Lower leg skin (tissue), 4 donors: ENCODE results near the gene LRP1. TPM values are rescaled to one million over a fixed set of nuclear protein-coding genes. Genes with fewer than 3 reads are reported as not detected.
"Not testable (repeated sequence)": the region's sequence is repeated elsewhere in the genome, so short reads cannot be mapped to it uniquely, and the experiment has no call there.

ENCODE experiments used
- DNase-seq, 2 donors: peaks; one replicate each; pipeline ENCODE4 v3.0.0-alpha.2; 2019; ENCODE audit warnings: low spot score in 2 of 2
- H3K4me3 ChIP-seq: fragments of 200-600 bp; sonication (generic); 2 replicates; pipeline ENCODE4 v1.5.1; 2017; ENCODE audit warnings: mild to moderate bottlenecking, low read depth; ENCODE audit not compliant: poor library complexity, severe bottlenecking
- CTCF ChIP-seq, 3 donors: fragments of 450-650 bp; IDR thresholded peaks; one replicate each; pipeline ENCODE4 v1.5.1; 2016; ENCODE audit warnings: antibody characterized with exemption in 3 of 3, mild to moderate bottlenecking in 3 of 3, moderate library complexity in 2 of 3
- POLR2A ChIP-seq, 2 donors: fragments of 450-650 bp; IDR thresholded peaks; one replicate each; pipeline ENCODE4 v1.6.1; 2016 to 2017; ENCODE audit warnings: antibody characterized with exemption in 2 of 2, mild to moderate bottlenecking in 1 of 2, moderate library complexity in 1 of 2
- WGBS, 2 donors: methylation state at CpG; one replicate each; pipeline ENCODE4 v1.1.5; 2018; 5-methylcytosine and 5-hydroxymethylcytosine counted together
- intact Hi-C: fragments of 100-400 bp; cut with DNase I; formaldehyde crosslinking; loops from one replicate; pipeline ENCODE4 v1.15.0; 2023; ENCODE audit warnings: low total_unique reads
- total RNA-seq, 4 donors: library from RNA; depleted of rRNA; stranded (reverse); fragments of >200 nt; gene quantifications; one replicate each; pipeline ENCODE4 v1.1.0, GENCODE V29; 2016

The LRP1 gene
- total RNA-seq, 4 donors from 2014 or later = 93.4 to 156 (median 101) TPM

- no peak for DNase-seq
- intact Hi-C loops = loop anchor here (5.0 kb wide), 1 partner anchor 45 kb away; no protein-coding TSS in a partner anchor
- WGBS, 2 donors = 56 to 61% methylated on average over 9 of the region's 9 CpGs
Measured at GRCh38 chr12:57112492-57113294, 15.6 kb upstream of the LRP1 start.

GRCh38 chr12:57116580-57117281, 11.6 kb upstream of the LRP1 start:
- no peak for DNase-seq
- intact Hi-C loops = no loop called here
- 93 to 95% methylated on average over 5 of the region's 5 CpGs for WGBS, 2 donors
- H3K4me3 ChIP-seq = no peak overlapping the region
- TF ChIP-seq CTCF (IDR thresholded peaks at IDR 0.05) = no peak

More at GRCh38 chr12:57112492-57113294, 15.6 kb upstream of the LRP1 start:
- no peak for TF ChIP-seq CTCF (IDR thresholded peaks at IDR 0.05)
- TF ChIP-seq POLR2A (IDR thresholded peaks at IDR 0.05) = no peak
- H3K4me3 ChIP-seq = no peak overlapping the region

- no peak overlapping the region for H3K4me3 ChIP-seq
- no peak for TF ChIP-seq CTCF (IDR thresholded peaks at IDR 0.05)
- no peak for TF ChIP-seq POLR2A (IDR thresholded peaks at IDR 0.05)
- 43 to 48% methylated on average over 1 of the region's 1 CpG for whole genome bisulfite sequencing, 2 donors
- DNase-seq = no peak
- intact Hi-C loops = no loop called here
Measured at GRCh38 chr12:57118711-57119271, 9.5 kb upstream of the LRP1 start.

- DNase-seq = no peak
- WGBS, 2 donors = 89 to 91% methylated on average over 5 of the region's 5 CpGs
- no peak for TF ChIP-seq POLR2A (IDR thresholded peaks at IDR 0.05)
- TF ChIP-seq CTCF (IDR thresholded peaks at IDR 0.05) = no peak
- H3K4me3 ChIP-seq = no peak overlapping the region
- intact Hi-C loops = no loop called here
Measured at GRCh38 chr12:57119294-57120085, 8.8 kb upstream of the LRP1 start.

GRCh38 chr12:57120718-57121117, 7.6 kb upstream of the LRP1 start:
- H3K4me3 ChIP-seq, intact Hi-C loops, DNase-seq: not testable (repeated sequence)
- 89 to 91% methylated on average over 11 of the region's 11 CpGs for WGBS, 2 donors
